Neural cell (in vitro differentiated cells): ENCODE results near the gene CERKL. TPM values are rescaled to one million over a fixed set of nuclear protein-coding genes. Genes with fewer than 3 reads are reported as not detected.

Experiments
- H2AFZ ChIP-seq: fragments of 200-600, 300-800 bp; sonication (generic), shearing (Covaris generic); 2 replicates; pipeline ENCODE4 v1.6.0; 2014; ENCODE audit warnings: low read depth, mild to moderate bottlenecking, antibody characterized with exemption, low read length, moderate library complexity
- H3F3A ChIP-seq: fragments of 200-600 bp; shearing (Covaris generic); 2 replicates; pipeline ENCODE4 v1.6.1; 2016; ENCODE audit warnings: mild to moderate bottlenecking, moderate library complexity, mixed read lengths, antibody characterized with exemption, low read length; ENCODE audit not compliant: insufficient read depth, poor library complexity, severe bottlenecking
- H3K27ac ChIP-seq: fragments of 200-600, 300-800 bp; sonication (generic), shearing (Covaris generic); 2 replicates; pipeline ENCODE4 v1.5.1; 2014; ENCODE audit warnings: mild to moderate bottlenecking, low read length, moderate library complexity
- H3K27me3 ChIP-seq: fragments of 300-800, 200-600 bp; sonication (generic), shearing (Covaris generic); 2 replicates; pipeline ENCODE4 v1.6.0; 2014; ENCODE audit warnings: mild to moderate bottlenecking, low read depth, low read length, moderate library complexity; ENCODE audit not compliant: insufficient read depth
- H3K36me3 ChIP-seq: fragments of 300-800, 200-600 bp; sonication (generic), shearing (Covaris generic); 2 replicates; pipeline ENCODE4 v1.5.1; 2014; ENCODE audit warnings: mild to moderate bottlenecking, antibody characterized with exemption, low read length, moderate library complexity; ENCODE audit not compliant: insufficient read depth
- H3K4me2 ChIP-seq: fragments of 300-800, 200-600 bp; sonication (generic), shearing (Covaris generic); 2 replicates; pipeline ENCODE4 v1.6.0; 2014; ENCODE audit warnings: mild to moderate bottlenecking, low read length
- H3K4me3 ChIP-seq: fragments of 300-800, 200-600 bp; sonication (generic), shearing (Covaris generic); 2 replicates; pipeline ENCODE4 v1.5.1; 2014; ENCODE audit warnings: mild to moderate bottlenecking, low read length, moderate library complexity
- H3K79me2 ChIP-seq: fragments of 200-600 bp; shearing (Covaris generic); replicated peaks from 2 replicates; pipeline ENCODE4 v1.6.0; 2014; ENCODE audit warnings: mild to moderate bottlenecking, low read length, moderate library complexity; ENCODE audit not compliant: insufficient read depth
- H3K9ac ChIP-seq: fragments of 300-800, 200-600 bp; sonication (generic), shearing (Covaris generic); 2 replicates; pipeline ENCODE4 v1.6.1; 2016; ENCODE audit warnings: mild to moderate bottlenecking, low read length, mixed read lengths
- H3K9me2 ChIP-seq: fragments of 200-600 bp; shearing (Covaris generic); 2 replicates; pipeline ENCODE4 v1.6.1; 2016; ENCODE audit warnings: mild to moderate bottlenecking, low read length, mixed read lengths; ENCODE audit not compliant: insufficient read depth
- H3K9me3 ChIP-seq: fragments of 200-600, 300-800 bp; sonication (generic), shearing (Covaris generic); 2 replicates; pipeline ENCODE4 v1.6.1; 2016; ENCODE audit warnings: mild to moderate bottlenecking, mixed run types, low read length, moderate library complexity, mixed read lengths
- H4K20me1 ChIP-seq: fragments of 200-600 bp; shearing (Covaris generic); 2 replicates; pipeline ENCODE4 v1.6.1; 2016; ENCODE audit warnings: mild to moderate bottlenecking, mixed run types; ENCODE audit not compliant: insufficient read depth
- EP300 ChIP-seq: fragments of 450-650 bp; conservative IDR thresholded peaks from 2 replicates; pipeline ENCODE4 v1.6.1; 2014; ENCODE audit warnings: antibody characterized with exemption, mild to moderate bottlenecking, moderate library complexity; ENCODE audit not compliant: poor library complexity, severe bottlenecking
- EZH2 ChIP-seq: fragments of 200-600, 300-800 bp; shearing (Covaris generic), sonication (generic); IDR thresholded peaks from 2 replicates; pipeline ENCODE4 v1.6.1; 2014; ENCODE audit warnings: antibody characterized with exemption, low read length, borderline replicate concordance, mild to moderate bottlenecking; ENCODE audit not compliant: insufficient read depth, poor library complexity, severe bottlenecking
- MXI1 ChIP-seq: fragments of 450-650 bp; conservative IDR thresholded peaks from 2 replicates; pipeline ENCODE4 v1.6.1; 2014; ENCODE audit warnings: antibody characterized with exemption, mild to moderate bottlenecking; ENCODE audit not compliant: poor library complexity, severe bottlenecking
- POLR2AphosphoS5 ChIP-seq: IDR thresholded peaks from 2 replicates; pipeline ENCODE4 v1.6.1; 2012
- RAD21 ChIP-seq: fragments of 450-650 bp; conservative IDR thresholded peaks from 2 replicates; pipeline ENCODE4 v1.6.1; 2014; ENCODE audit warnings: antibody characterized with exemption, mild to moderate bottlenecking, moderate library complexity
- SMC3 ChIP-seq: fragments of 450-650 bp; conservative IDR thresholded peaks from 2 replicates; pipeline ENCODE4 v1.6.1; 2014; ENCODE audit warnings: antibody characterized with exemption, mild to moderate bottlenecking, moderate library complexity; ENCODE audit not compliant: poor library complexity
- TAF1 ChIP-seq: IDR thresholded peaks from 2 replicates; pipeline ENCODE4 v1.6.1; 2012; ENCODE audit warnings: low read depth
- polyA plus RNA-seq: library from polyadenylated mRNA; depleted of rRNA; stranded (reverse); fragments of >200 nt; gene quantifications from 2 replicates; pipeline ENCODE4 v1.2.3, GENCODE V29; 2014
- TF ChIP-seq, protein P1 (sequence below): fragments of 450-650 bp; IDR thresholded peaks from 2 replicates; pipeline ENCODE4 v1.5.1; 2014; ENCODE audit warnings: antibody characterized with exemption, mild to moderate bottlenecking, moderate library complexity; ENCODE audit not compliant: poor library complexity, severe bottlenecking
- TF ChIP-seq, protein P2 (sequence below): IDR thresholded peaks from 2 replicates; pipeline ENCODE4 v1.6.1; 2012; ENCODE audit warnings: borderline replicate concordance

The CERKL gene
- polyA plus RNA-seq, 1 donor from 2014 or later = not detected

DNA sequence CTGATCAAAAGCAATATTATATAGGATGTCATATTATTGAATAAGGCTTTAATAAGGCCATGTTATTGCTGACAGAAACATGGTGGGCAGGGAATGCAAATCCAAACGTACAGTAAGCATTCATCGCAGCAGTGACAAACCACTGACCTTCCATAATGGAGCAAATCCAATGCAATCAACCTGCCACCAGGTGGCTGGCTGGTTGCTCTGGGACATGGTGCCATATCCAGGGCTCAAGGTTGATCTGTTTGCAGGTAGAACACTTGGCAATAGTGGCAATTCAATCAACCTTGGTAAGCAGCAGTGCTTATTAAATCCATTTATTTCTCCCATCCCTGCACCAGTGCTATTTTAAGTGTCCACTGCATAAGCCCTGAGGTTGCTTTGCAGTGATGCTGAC lies 75.4 kb downstream of the CERKL start:
- no peaks in the 10 kb centered on the region for H3K27me3 ChIP-seq
- no peaks in the 10 kb centered on the region for H3K79me2 ChIP-seq
- TF ChIP-seq EZH2 (no peak), POLR2AphosphoS5 (no peak), EP300 (no peak), SMC3 (no peak)
- TF ChIP-seq, protein P1, sequence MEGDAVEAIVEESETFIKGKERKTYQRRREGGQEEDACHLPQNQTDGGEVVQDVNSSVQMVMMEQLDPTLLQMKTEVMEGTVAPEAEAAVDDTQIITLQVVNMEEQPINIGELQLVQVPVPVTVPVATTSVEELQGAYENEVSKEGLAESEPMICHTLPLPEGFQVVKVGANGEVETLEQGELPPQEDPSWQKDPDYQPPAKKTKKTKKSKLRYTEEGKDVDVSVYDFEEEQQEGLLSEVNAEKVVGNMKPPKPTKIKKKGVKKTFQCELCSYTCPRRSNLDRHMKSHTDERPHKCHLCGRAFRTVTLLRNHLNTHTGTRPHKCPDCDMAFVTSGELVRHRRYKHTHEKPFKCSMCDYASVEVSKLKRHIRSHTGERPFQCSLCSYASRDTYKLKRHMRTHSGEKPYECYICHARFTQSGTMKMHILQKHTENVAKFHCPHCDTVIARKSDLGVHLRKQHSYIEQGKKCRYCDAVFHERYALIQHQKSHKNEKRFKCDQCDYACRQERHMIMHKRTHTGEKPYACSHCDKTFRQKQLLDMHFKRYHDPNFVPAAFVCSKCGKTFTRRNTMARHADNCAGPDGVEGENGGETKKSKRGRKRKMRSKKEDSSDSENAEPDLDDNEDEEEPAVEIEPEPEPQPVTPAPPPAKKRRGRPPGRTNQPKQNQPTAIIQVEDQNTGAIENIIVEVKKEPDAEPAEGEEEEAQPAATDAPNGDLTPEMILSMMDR = no peak
- H3K9me3 ChIP-seq = no peaks in the 10 kb centered on the region
- H3K27ac ChIP-seq = no peak overlapping the region
- H3K36me3 ChIP-seq = no peaks in the 10 kb centered on the region
- no peak overlapping the region for H3K4me2 ChIP-seq
- no peak overlapping the region for H2AFZ ChIP-seq
- H3K9me2 ChIP-seq = no peaks in the 10 kb centered on the region
- no peaks in the 10 kb centered on the region for H4K20me1 ChIP-seq
- no peak overlapping the region for H3K9ac ChIP-seq
- H3F3A ChIP-seq = no peaks in the 10 kb centered on the region
- H3K4me3 ChIP-seq = no peak overlapping the region

DNA sequence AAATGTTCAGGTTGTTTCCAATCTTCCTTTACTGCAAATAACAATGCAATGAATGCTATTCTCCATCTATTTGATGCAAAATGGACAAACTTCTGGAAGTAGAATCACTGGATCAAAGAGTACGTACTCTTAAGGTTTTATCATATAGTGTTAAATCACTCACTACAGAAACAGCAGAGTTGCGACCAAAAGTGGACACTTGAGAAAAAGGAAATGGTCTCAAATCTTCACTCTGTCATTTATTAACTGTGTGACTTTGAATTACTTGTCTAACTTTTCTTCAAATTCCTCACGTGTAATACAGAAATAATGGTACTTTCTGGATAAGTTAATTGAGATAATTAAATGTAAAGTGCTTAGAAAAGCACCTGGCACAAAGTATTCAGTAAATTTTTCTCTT lies 78.1 kb downstream of the CERKL start:
- Histone ChIP-seq H3K4me2 (no peak overlapping the region), H3K79me2 (no peaks in the 10 kb centered on the region), H2AFZ (no peak overlapping the region), H3K36me3 (no peaks in the 10 kb centered on the region), H3K9ac (no peak overlapping the region), H3K9me3 (no peaks in the 10 kb centered on the region), H4K20me1 (no peaks in the 10 kb centered on the region), H3K4me3 (no peak overlapping the region), H3K27me3 (no peaks in the 10 kb centered on the region), H3F3A (no peaks in the 10 kb centered on the region), H3K9me2 (no peaks in the 10 kb centered on the region), H3K27ac (no peak overlapping the region)
- no peak for TF ChIP-seq TAF1
- no peak for TF ChIP-seq MXI1
- TF ChIP-seq EZH2 = no peak
- no peak for TF ChIP-seq RAD21
- TF ChIP-seq SMC3 = no peak
- TF ChIP-seq POLR2AphosphoS5 = no peak
- TF ChIP-seq, protein P2, sequence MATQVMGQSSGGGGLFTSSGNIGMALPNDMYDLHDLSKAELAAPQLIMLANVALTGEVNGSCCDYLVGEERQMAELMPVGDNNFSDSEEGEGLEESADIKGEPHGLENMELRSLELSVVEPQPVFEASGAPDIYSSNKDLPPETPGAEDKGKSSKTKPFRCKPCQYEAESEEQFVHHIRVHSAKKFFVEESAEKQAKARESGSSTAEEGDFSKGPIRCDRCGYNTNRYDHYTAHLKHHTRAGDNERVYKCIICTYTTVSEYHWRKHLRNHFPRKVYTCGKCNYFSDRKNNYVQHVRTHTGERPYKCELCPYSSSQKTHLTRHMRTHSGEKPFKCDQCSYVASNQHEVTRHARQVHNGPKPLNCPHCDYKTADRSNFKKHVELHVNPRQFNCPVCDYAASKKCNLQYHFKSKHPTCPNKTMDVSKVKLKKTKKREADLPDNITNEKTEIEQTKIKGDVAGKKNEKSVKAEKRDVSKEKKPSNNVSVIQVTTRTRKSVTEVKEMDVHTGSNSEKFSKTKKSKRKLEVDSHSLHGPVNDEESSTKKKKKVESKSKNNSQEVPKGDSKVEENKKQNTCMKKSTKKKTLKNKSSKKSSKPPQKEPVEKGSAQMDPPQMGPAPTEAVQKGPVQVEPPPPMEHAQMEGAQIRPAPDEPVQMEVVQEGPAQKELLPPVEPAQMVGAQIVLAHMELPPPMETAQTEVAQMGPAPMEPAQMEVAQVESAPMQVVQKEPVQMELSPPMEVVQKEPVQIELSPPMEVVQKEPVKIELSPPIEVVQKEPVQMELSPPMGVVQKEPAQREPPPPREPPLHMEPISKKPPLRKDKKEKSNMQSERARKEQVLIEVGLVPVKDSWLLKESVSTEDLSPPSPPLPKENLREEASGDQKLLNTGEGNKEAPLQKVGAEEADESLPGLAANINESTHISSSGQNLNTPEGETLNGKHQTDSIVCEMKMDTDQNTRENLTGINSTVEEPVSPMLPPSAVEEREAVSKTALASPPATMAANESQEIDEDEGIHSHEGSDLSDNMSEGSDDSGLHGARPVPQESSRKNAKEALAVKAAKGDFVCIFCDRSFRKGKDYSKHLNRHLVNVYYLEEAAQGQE = no peak
- no peak for TF ChIP-seq EP300
- TF ChIP-seq, protein P1 = no peak
